Measurements from ENCODE around the gene XKR7. TPM values are rescaled to one million over a fixed set of nuclear protein-coding genes. Genes with fewer than 3 reads are reported as not detected.

The XKR7 gene
- total RNA-seq, 2 experiments from 2014 or later = not detected

DNA sequence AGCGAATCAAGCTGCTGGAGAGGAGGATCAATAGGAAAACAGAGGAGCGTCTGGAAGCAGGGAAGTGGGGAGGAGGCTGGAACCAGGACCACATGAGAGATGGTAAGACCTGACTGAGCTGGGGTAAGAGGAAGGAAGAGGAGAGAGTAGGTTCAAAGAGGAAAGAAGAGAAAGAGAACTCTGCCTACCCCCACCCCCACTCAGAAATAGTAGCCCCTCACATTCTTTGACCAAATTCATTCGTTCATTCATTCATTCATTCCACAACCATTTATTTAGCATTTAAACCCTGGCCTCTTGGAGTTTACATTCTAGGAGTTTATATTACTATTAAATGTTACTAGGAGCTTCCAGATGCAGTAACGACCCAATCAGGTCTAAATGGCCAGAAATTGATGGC, 68.3 kb downstream of the XKR7 start:
- Mint-ChIP-seq H3K27me3 (peaks cover 31% of the 10 kb centered on the region), H3K36me3 (ENCODE audit: low read depth) (no peaks in the 10 kb centered on the region), H3K4me1 (ENCODE audit: low read depth) (no peaks in the 10 kb centered on the region), H3K4me3 (no peak overlapping the region), H3K27ac (no peak overlapping the region), H3K9me3 (no peaks in the 10 kb centered on the region)
- ChIA-PET CTCF (interaction anchor here (2.2 to 3.2 kb wide), 3 partner anchors 55 to 190 kb away, joined by 8 to 12 read pairs (median 12); no protein-coding TSS in a partner anchor), POLR2A (no interaction called here)
- no peak for ATAC-seq
- TF ChIP-seq, protein P1, sequence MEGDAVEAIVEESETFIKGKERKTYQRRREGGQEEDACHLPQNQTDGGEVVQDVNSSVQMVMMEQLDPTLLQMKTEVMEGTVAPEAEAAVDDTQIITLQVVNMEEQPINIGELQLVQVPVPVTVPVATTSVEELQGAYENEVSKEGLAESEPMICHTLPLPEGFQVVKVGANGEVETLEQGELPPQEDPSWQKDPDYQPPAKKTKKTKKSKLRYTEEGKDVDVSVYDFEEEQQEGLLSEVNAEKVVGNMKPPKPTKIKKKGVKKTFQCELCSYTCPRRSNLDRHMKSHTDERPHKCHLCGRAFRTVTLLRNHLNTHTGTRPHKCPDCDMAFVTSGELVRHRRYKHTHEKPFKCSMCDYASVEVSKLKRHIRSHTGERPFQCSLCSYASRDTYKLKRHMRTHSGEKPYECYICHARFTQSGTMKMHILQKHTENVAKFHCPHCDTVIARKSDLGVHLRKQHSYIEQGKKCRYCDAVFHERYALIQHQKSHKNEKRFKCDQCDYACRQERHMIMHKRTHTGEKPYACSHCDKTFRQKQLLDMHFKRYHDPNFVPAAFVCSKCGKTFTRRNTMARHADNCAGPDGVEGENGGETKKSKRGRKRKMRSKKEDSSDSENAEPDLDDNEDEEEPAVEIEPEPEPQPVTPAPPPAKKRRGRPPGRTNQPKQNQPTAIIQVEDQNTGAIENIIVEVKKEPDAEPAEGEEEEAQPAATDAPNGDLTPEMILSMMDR (IDR thresholded peaks at IDR 0.05) = no peak
- no peak for DNase-seq
- intact Hi-C loops (cut with micrococcal nuclease) = no loop called here

DNA sequence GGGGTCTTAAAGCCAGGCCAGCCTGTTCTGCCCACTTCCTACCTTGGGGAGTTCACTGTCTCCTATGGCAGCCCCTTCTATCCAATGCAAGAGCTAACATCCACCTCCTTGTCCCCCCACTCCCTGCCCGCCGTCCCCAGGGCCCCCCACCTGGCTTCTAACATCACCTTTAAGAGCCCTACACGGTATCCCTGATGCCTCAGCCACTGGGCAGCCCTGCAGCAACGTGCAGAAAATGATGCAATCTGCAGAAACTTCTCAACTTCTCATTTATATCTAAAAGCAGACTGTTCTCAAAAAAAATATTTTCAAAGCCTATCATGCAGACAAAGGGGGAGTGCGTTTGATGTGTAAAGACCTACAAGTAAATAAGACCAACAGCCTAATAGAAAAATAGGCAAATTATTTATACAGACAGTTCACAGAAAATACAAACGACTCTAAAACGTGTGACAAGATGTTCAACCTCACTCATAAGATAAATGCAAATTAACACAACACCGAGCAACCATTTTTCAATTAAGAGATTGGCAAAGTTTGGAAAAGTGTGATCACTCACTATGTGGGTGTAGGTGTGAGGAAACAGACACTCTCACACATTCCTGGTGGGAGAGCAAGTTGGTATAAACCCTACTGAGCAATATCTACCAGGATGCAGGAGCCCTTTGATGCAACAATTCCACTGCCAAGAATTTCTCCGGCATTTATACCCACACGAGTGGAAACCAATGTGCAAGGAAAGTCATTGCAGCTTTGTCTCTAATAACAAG, 69.0 kb downstream of the XKR7 start:
- Mint-ChIP-seq H3K4me1 (ENCODE audit: low read depth) (no peaks in the 10 kb centered on the region), H3K4me3 (no peak overlapping the region), H3K27me3 (peaks cover 30% of the 10 kb centered on the region), H3K9me3 (no peaks in the 10 kb centered on the region), H3K27ac (no peak overlapping the region), H3K36me3 (ENCODE audit: low read depth) (no peaks in the 10 kb centered on the region)
- ATAC-seq (no peak), DNase-seq (no peak)
- POLR2A ChIA-PET = no interaction called here
- CTCF ChIA-PET = interaction anchor here (2.2 to 3.2 kb wide), 3 partner anchors 55 to 190 kb away, joined by 8 to 12 read pairs (median 12); no protein-coding TSS in a partner anchor
- TF ChIP-seq, protein P1 (IDR thresholded peaks at IDR 0.05) = no peak
- intact Hi-C loops (cut with micrococcal nuclease) = no loop called here

DNA sequence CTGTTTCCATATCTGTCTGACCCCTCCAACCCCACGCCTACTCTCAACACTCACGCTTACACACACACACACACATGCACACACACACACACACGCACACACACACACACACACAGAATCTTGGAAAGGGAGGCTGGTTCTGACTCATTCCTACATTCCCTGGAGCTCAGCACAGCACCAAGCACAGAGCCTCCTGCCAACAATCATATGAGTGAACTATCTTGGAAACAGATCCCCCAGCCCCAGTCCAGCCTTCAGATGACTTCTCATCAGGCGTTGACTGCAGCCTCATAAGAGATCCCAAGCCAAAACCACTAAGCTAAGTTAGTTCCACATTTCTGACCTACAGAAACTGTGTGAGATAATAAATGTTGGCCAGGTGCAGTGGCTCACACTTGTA, 70.0 kb downstream of the XKR7 start:
- ChIA-PET POLR2A (no interaction called here), CTCF (no interaction called here)
- DNase-seq = no peak
- no peaks in the 10 kb centered on the region for H3K36me3 Mint-ChIP-seq (ENCODE audit: low read depth)
- TF ChIP-seq, protein P1 (IDR thresholded peaks at IDR 0.05) = no peak
- no peaks in the 10 kb centered on the region for H3K4me1 Mint-ChIP-seq (ENCODE audit: low read depth)
- peaks cover 32% of the 10 kb centered on the region for H3K27me3 Mint-ChIP-seq
- no peak overlapping the region for H3K27ac Mint-ChIP-seq
- intact Hi-C loops (cut with micrococcal nuclease) = no loop called here
- no peak overlapping the region for H3K4me3 Mint-ChIP-seq
- no peak for ATAC-seq
- H3K9me3 Mint-ChIP-seq = no peaks in the 10 kb centered on the region

DNA sequence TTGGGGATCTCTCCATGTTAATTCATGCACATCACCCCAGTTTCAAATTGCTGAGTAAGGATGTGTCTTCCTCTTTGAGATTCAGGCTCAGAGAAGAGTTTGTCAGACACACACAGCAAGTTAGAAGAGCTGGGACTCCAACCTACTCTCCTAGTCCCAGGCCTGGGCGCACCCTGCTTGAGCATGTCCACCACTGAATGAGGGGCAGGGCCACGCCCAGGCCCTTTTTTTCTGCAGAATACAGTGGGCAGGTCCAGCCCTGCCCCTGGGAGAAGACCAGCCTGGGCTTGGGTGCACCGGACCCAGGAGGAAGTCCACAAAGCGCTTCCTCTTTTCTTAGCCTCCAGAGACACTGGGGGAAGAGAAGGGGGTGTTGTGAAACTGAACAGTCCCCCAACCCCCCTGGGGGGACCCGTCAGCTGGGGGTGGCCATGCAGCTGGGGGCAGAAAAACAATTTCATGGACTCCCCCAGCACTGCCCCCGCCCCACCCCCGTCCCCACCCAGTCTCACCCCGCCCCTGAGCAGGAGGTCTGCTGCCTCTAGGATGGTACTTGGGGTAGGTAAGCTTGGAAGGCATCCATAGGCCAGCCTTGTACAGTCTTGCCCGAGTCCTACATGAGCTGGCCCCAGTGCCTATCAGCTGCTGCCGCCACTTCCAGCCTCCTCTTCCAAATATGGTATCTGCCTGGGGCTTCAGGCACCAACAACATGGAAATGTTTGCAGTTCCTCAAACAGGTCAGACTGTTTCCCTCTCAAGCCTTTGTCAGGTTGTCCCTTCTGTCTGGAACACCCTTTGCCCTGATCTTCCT, 72.4 kb downstream of the XKR7 start:
- TF ChIP-seq, protein P1 (IDR thresholded peaks at IDR 0.05) = no peak
- Mint-ChIP-seq H3K4me3 (no peak overlapping the region), H3K27me3 (peaks cover 36% of the 10 kb centered on the region), H3K27ac (no peak overlapping the region), H3K4me1 (ENCODE audit: low read depth) (no peaks in the 10 kb centered on the region), H3K9me3 (no peaks in the 10 kb centered on the region), H3K36me3 (ENCODE audit: low read depth) (no peaks in the 10 kb centered on the region)
- intact Hi-C loops (cut with micrococcal nuclease) = no loop called here
- POLR2A ChIA-PET = no interaction called here
- CTCF ChIA-PET = interaction anchor here (4.2 kb wide), 1 partner anchor 9 kb away, joined by 40 read pairs; no protein-coding TSS in a partner anchor
- DNase-seq = no peak
- no peak for ATAC-seq

DNA sequence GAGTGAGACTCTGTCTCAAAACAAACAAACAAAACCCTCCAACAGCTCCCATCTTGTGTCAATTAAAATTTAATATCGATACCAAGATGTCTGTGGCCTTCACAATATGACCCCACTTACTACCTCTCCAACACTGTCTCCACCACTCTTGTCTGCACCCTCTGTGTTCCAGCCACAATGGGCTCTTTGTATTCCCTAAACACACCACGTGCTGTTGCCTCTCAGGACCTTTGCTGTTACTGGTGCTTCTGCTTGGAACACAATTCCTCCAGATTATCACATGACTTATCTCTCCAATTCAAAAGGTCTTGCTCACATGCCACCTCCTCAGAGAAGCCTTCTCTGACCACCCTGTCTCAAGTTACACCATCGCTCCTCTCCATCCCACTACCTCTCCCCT, 78.0 kb downstream of the XKR7 start:
- ChIA-PET POLR2A (no interaction called here), CTCF (no interaction called here)
- DNase-seq = no peak
- Mint-ChIP-seq H3K4me3 (no peak overlapping the region), H3K36me3 (ENCODE audit: low read depth) (no peaks in the 10 kb centered on the region), H3K4me1 (ENCODE audit: low read depth) (peaks cover 2% of the 10 kb centered on the region), H3K9me3 (no peaks in the 10 kb centered on the region), H3K27me3 (peaks cover 42% of the 10 kb centered on the region), H3K27ac (no peak overlapping the region)
- TF ChIP-seq, protein P1 (IDR thresholded peaks at IDR 0.05) = no peak
- ATAC-seq = no peak
- intact Hi-C loops (cut with micrococcal nuclease) = no loop called here
